Gastrocnemius medialis (tissue), 4 donors: Measurements from ENCODE around the gene SEC24D. TPM values are rescaled to one million over a fixed set of nuclear protein-coding genes. Genes with fewer than 3 reads are reported as not detected.

Experiments used
- ATAC-seq, 2 donors: fragments of 150-250 bp; one replicate each; pipeline ENCODE4 v1.9.1; 2016
- DNase-seq, 2 donors: peaks; one replicate each; pipeline ENCODE4 v3.0.0-alpha.2; 2019
- H3K27ac ChIP-seq, 4 donors: fragments of 200-600 bp; sonication (generic); 1 replicate in 1 of 4; 2 replicates in 3 of 4; pipeline ENCODE4 v1.5.1; 2016 to 2018; ENCODE audit warnings: mild to moderate bottlenecking in 2 of 4, moderate library complexity in 1 of 4
- H3K27me3 ChIP-seq, 3 donors: fragments of 200-600 bp; sonication (generic) in 2 of 3; 1 replicate in 1 of 3; 2 replicates in 2 of 3; pipeline versions ENCODE4 v1.5.1 to v1.6.0; 2016 to 2019; ENCODE audit warnings: mild to moderate bottlenecking in 1 of 3, moderate library complexity in 1 of 3
- H3K36me3 ChIP-seq, 2 donors: fragments of 200-600 bp; sonication (generic) in 1 of 2; one replicate each; pipeline ENCODE4 v1.5.1; 2017 to 2018
- H3K4me1 ChIP-seq, 2 donors: fragments of 200-600 bp; sonication (generic) in 1 of 2; one replicate each; pipeline ENCODE4 v1.5.1; 2016 to 2017; ENCODE audit warnings: mild to moderate bottlenecking in 2 of 2
- H3K4me3 ChIP-seq, 4 donors: fragments of 200-600 bp; sonication (generic) in 3 of 4; 1 replicate in 1 of 4; 2 replicates in 3 of 4; pipeline ENCODE4 v1.5.1; 2016 to 2019; ENCODE audit warnings: mild to moderate bottlenecking in 2 of 4
- H3K9me3 ChIP-seq, 3 donors: fragments of 200-600 bp; sonication (generic) in 2 of 3; 1 replicate in 1 of 3; 2 replicates in 2 of 3; pipeline ENCODE4 v1.5.1; 2016 to 2019
- CTCF ChIP-seq, 5 experiments: fragments of 450-650 bp in 3 of 5; fragments of 200-600 bp in 2 of 5; sonication (generic) in 2 of 5; IDR thresholded peaks in 4 of 5; conservative IDR thresholded peaks in 1 of 5; 1 replicate in 4 of 5; 2 replicates in 1 of 5; pipeline ENCODE4 v1.5.1; 2016 to 2019; ENCODE audit warnings: antibody characterized with exemption in 5 of 5, mild to moderate bottlenecking in 3 of 5, moderate library complexity in 3 of 5
- POLR2A ChIP-seq, 2 donors: fragments of 450-650 bp; IDR thresholded peaks; one replicate each; pipeline ENCODE4 v1.6.1; 2017; ENCODE audit warnings: antibody characterized with exemption in 2 of 2, mild to moderate bottlenecking in 2 of 2, moderate library complexity in 2 of 2
- in situ Hi-C, 4 donors: fragments of 200-750 bp; cut with MboI; loops; one replicate each; pipeline versions ENCODE4 v1.15.0 to v1.8.0; 2017; ENCODE audit warnings: low sequenced_read_pairs in 4 of 4
- intact Hi-C: fragments of 100-400 bp; cut with DNase I; formaldehyde crosslinking; loops from one replicate; pipeline ENCODE4 v1.15.1; 2023; ENCODE audit warnings: low total_unique reads
- total RNA-seq, 4 donors: library from RNA; depleted of rRNA; stranded (reverse); fragments of >200 nt; gene quantifications; one replicate each; pipeline versions ENCODE4 v1.1.0 to v1.2.3, GENCODE V29; 2016

Gene SEC24D
- total RNA-seq, 4 donors from 2014 or later, result 8.9 to 16.2 (median 10.4) TPM

- Histone ChIP-seq H3K9me3 (no peaks in the 10 kb centered on the region), H3K27ac (peak overlapping the region in 3 of 4 donors; percentile 44 to 76 (median 50)), H3K4me1 (peaks cover 42 to 89% of the 10 kb centered on the region in 2 donors), H3K27me3 (no peaks in the 10 kb centered on the region), H3K36me3 (no peaks in the 10 kb centered on the region), H3K4me3 (no peak overlapping the region)
- DNase-seq (no peak), ATAC-seq (peak; percentile 35 to 40)
- intact Hi-C loops (no loop called here), in situ Hi-C loops (loop anchor here in 2 of 4 donors (25.0 kb wide), 1 partner anchor 529 kb away; no protein-coding TSS in a partner anchor)
- TF ChIP-seq CTCF (IDR thresholded peaks at IDR 0.05 in 4 of 5, conservative IDR thresholded peaks at IDR 0.05 in 1 of 5) (no peak), POLR2A (IDR thresholded peaks at IDR 0.05) (no peak)
Observed at GRCh38 chr4:118758293-118758692, 77.6 kb downstream of the SEC24D start.

DNA sequence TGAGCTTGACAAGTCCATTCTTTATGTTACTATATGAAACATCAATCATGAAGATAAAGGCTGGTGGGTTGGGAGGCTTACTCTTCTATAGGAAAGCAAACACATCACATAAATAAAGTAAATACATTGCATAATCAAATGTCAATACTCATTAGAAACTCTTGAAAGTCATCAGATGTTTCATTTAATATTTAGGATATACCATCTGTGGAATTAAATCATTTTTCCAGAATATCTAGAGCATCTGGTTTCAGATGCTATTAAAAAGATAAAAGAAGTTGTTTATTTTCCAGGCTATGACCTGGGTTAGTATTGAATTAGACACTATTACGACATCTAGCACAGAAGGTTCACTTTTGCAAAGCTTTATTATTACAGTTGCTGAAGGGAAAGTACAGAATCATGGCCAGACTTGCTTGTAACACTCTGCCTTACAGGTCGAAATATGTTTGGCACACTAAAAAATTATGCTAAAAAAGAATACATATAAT, 78.1 kb downstream of the SEC24D start:
- Histone ChIP-seq H3K27ac (peak overlapping the region; percentile 5 to 76 (median 47)), H3K4me1 (peaks cover 44 to 89% of the 10 kb centered on the region in 2 donors), H3K36me3 (no peaks in the 10 kb centered on the region), H3K27me3 (no peaks in the 10 kb centered on the region), H3K4me3 (no peak overlapping the region), H3K9me3 (no peaks in the 10 kb centered on the region)
- no peak for DNase-seq
- peak; percentile 80 to 84 for ATAC-seq
- intact Hi-C loops, result no loop called here
- in situ Hi-C loops, result loop anchor here in 2 of 4 donors (25.0 kb wide), 1 partner anchor 529 kb away; no protein-coding TSS in a partner anchor
- peak in 1 of 2 donors; percentile 14 for TF ChIP-seq POLR2A (IDR thresholded peaks at IDR 0.05)
- TF ChIP-seq CTCF (IDR thresholded peaks at IDR 0.05 in 4 of 5, conservative IDR thresholded peaks at IDR 0.05 in 1 of 5), result no peak

GRCh38 chr4:118756958-118757357, 79.0 kb downstream of the SEC24D start:
- no peaks in the 10 kb centered on the region for H3K36me3 ChIP-seq
- TF ChIP-seq POLR2A (IDR thresholded peaks at IDR 0.05) (no peak), CTCF (IDR thresholded peaks at IDR 0.05 in 4 of 5, conservative IDR thresholded peaks at IDR 0.05 in 1 of 5) (no peak)
- DNase-seq (no peak), ATAC-seq (no peak)
- in situ Hi-C loops (loop anchor here in 2 of 4 donors (25.0 kb wide), 1 partner anchor 530 kb away; no protein-coding TSS in a partner anchor), intact Hi-C loops (no loop called here)
- peak overlapping the region; percentile 5 to 76 (median 44) for H3K27ac ChIP-seq
- no peak overlapping the region for H3K4me3 ChIP-seq
- no peaks in the 10 kb centered on the region for H3K27me3 ChIP-seq
- no peaks in the 10 kb centered on the region for H3K9me3 ChIP-seq
- H3K4me1 ChIP-seq, result peaks cover 42 to 89% of the 10 kb centered on the region in 2 donors

GRCh38 chr4:118756429-118756828, 79.5 kb downstream of the SEC24D start:
- Histone ChIP-seq H3K4me1 (peaks cover 42 to 88% of the 10 kb centered on the region in 2 donors), H3K36me3 (peaks cover 0 to 3% of the 10 kb centered on the region in 2 donors), H3K9me3 (no peaks in the 10 kb centered on the region), H3K27me3 (no peaks in the 10 kb centered on the region), H3K27ac (peak overlapping the region in 2 of 4 donors; percentile 38 to 76), H3K4me3 (no peak overlapping the region)
- TF ChIP-seq POLR2A (IDR thresholded peaks at IDR 0.05) (no peak), CTCF (IDR thresholded peaks at IDR 0.05 in 4 of 5, conservative IDR thresholded peaks at IDR 0.05 in 1 of 5) (no peak)
- in situ Hi-C loops (loop anchor here in 2 of 4 donors (25.0 kb wide), 1 partner anchor 531 kb away; no protein-coding TSS in a partner anchor), intact Hi-C loops (no loop called here)
- ATAC-seq (no peak), DNase-seq (no peak)
